Liver (tissue), 9 donors: ENCODE results near the gene LRP5. TPM values are rescaled to one million over a fixed set of nuclear protein-coding genes. Genes with fewer than 3 reads are reported as not detected.

Source experiments
- DNase-seq: peaks from one replicate; pipeline ENCODE4 v3.0.0-alpha.2; 2017; ENCODE audit warnings: low spot score
- H3K27ac ChIP-seq, 2 donors: one replicate each; pipeline ENCODE4 v1.7.0; 2013; ENCODE audit warnings: inconsistent platforms in 2 of 2, low read length in 2 of 2, control low read depth in 1 of 2, low read depth in 1 of 2, mild to moderate bottlenecking in 1 of 2
- H3K27me3 ChIP-seq, 4 donors: one replicate each; pipeline versions ENCODE4 v1.6.1 to v1.7.0; 2013; ENCODE audit warnings: low read length in 3 of 4, inconsistent platforms in 1 of 4, mild to moderate bottlenecking in 1 of 4, moderate library complexity in 1 of 4; ENCODE audit not compliant: control insufficient read depth in 4 of 4, insufficient read depth in 4 of 4
- H3K36me3 ChIP-seq, 4 donors: one replicate each; pipeline versions ENCODE4 v1.6.1 to v1.7.0; 2013; ENCODE audit warnings: low read length in 3 of 4, mild to moderate bottlenecking in 3 of 4, low read depth in 1 of 4, moderate library complexity in 1 of 4; ENCODE audit not compliant: control insufficient read depth in 4 of 4, insufficient read depth in 3 of 4
- H3K4me1 ChIP-seq, 4 donors: one replicate each; pipeline versions ENCODE4 v1.6.1 to v1.7.0; 2013; ENCODE audit warnings: low read length in 3 of 4, mild to moderate bottlenecking in 3 of 4, moderate library complexity in 1 of 4; ENCODE audit not compliant: control insufficient read depth in 4 of 4, insufficient read depth in 4 of 4
- H3K4me3 ChIP-seq, 3 donors: one replicate each; pipeline versions ENCODE4 v1.6.1 to v1.7.0; 2013; ENCODE audit warnings: low read length in 3 of 3, control low read depth in 1 of 3, low read depth in 1 of 3, mild to moderate bottlenecking in 1 of 3
- H3K9ac ChIP-seq, 2 donors: one replicate each; pipeline ENCODE4 v1.7.0; 2013; ENCODE audit warnings: low read length in 2 of 2, mild to moderate bottlenecking in 2 of 2, moderate library complexity in 2 of 2, control low read depth in 1 of 2, low read depth in 1 of 2
- H3K9me3 ChIP-seq, 4 donors: one replicate each; pipeline versions ENCODE4 v1.6.1 to v1.7.0; 2013; ENCODE audit warnings: low read length in 3 of 4; ENCODE audit not compliant: control insufficient read depth in 4 of 4
- ATF3 ChIP-seq: IDR thresholded peaks from 2 replicates; pipeline ENCODE4 v1.6.1; 2016; ENCODE audit warnings: antibody characterized with exemption
- CTCF ChIP-seq: fragments of 150-350 bp; IDR thresholded peaks from 2 replicates; pipeline ENCODE4 v1.5.1; 2017; ENCODE audit warnings: improper control_type of control experiment, low read depth, low read length; ENCODE audit not compliant: missing input control
- EGR1 ChIP-seq, 2 donors: IDR thresholded peaks; 2 replicates each; pipeline ENCODE4 v1.6.1; 2016 to 2018; ENCODE audit warnings: antibody characterized with exemption in 2 of 2, low read depth in 2 of 2
- FOXA1 ChIP-seq: IDR thresholded peaks from 2 replicates; pipeline ENCODE4 v1.6.1; 2016; ENCODE audit warnings: antibody characterized with exemption
- FOXA2 ChIP-seq: IDR thresholded peaks from 2 replicates; pipeline ENCODE4 v1.6.1; 2016; ENCODE audit warnings: antibody characterized with exemption
- GABPA ChIP-seq, 2 donors: IDR thresholded peaks in 1 of 2; conservative IDR thresholded peaks in 1 of 2; 2 replicates each; pipeline ENCODE4 v1.6.1; 2016; ENCODE audit warnings: antibody characterized with exemption in 2 of 2, mild to moderate bottlenecking in 1 of 2, moderate library complexity in 1 of 2
- HNF4A ChIP-seq, 2 donors: conservative IDR thresholded peaks; 2 replicates each; pipeline ENCODE4 v1.6.1; 2016; ENCODE audit warnings: antibody characterized with exemption in 2 of 2, mild to moderate bottlenecking in 2 of 2
- HNF4G ChIP-seq: IDR thresholded peaks from 2 replicates; pipeline ENCODE4 v1.6.1; 2016; ENCODE audit warnings: antibody characterized with exemption
- NR2F2 ChIP-seq: IDR thresholded peaks from 2 replicates; pipeline ENCODE4 v1.6.1; 2016; ENCODE audit warnings: antibody characterized with exemption
- RAD21 ChIP-seq, 2 donors: IDR thresholded peaks; 2 replicates each; pipeline ENCODE4 v1.6.1; 2016; ENCODE audit warnings: antibody characterized with exemption in 2 of 2, mild to moderate bottlenecking in 2 of 2
- RXRA ChIP-seq, 2 donors: IDR thresholded peaks; 2 replicates each; pipeline ENCODE4 v1.6.1; 2017 to 2018; ENCODE audit warnings: antibody characterized with exemption in 2 of 2, mild to moderate bottlenecking in 1 of 2
- SP1 ChIP-seq: IDR thresholded peaks from 2 replicates; pipeline ENCODE4 v1.6.1; 2018; ENCODE audit warnings: antibody characterized with exemption, mild to moderate bottlenecking
- TAF1 ChIP-seq: conservative IDR thresholded peaks from 2 replicates; pipeline ENCODE4 v1.6.1; 2016; ENCODE audit warnings: antibody characterized with exemption, mild to moderate bottlenecking
- YY1 ChIP-seq: IDR thresholded peaks from 2 replicates; pipeline ENCODE4 v1.6.1; 2016; ENCODE audit warnings: antibody characterized with exemption, mild to moderate bottlenecking
- ZBTB33 ChIP-seq: IDR thresholded peaks from 2 replicates; pipeline ENCODE4 v1.6.1; 2016; ENCODE audit warnings: antibody characterized with exemption
- WGBS: extraction: QIAGEN DNeasy Blood & Tissue Kit; methylation state at CpG from one replicate; pipeline ENCODE4 v1.1.7; 2013; 5-methylcytosine and 5-hydroxymethylcytosine counted together
- polyA plus RNA-seq, 2 donors: library from polyadenylated mRNA; stranded (reverse) in 1 of 2; unstranded in 1 of 2; fragments of 200-250 nt in 1 of 2; fragments of >200 nt in 1 of 2; fragmentation: Nextera tagmentation in 1 of 2; extraction: Ambion mirVana in 1 of 2; gene quantifications; one replicate each; pipeline versions ENCODE4 v1.2.1 to v1.2.3, GENCODE V29; 2013 to 2015
- total RNA-seq, 2 donors: library from RNA; depleted of rRNA; stranded (reverse); fragments of >200 nt; gene quantifications; one replicate each; pipeline ENCODE4 v1.2.3, GENCODE V29; 2014
- TF ChIP-seq, protein P1 (sequence below): IDR thresholded peaks from 2 replicates; pipeline ENCODE4 v1.6.1; 2016; ENCODE audit warnings: antibody characterized with exemption, mild to moderate bottlenecking
- TF ChIP-seq, protein P2 (sequence below): IDR thresholded peaks from 2 replicates; pipeline ENCODE4 v1.6.1; 2016; ENCODE audit warnings: antibody characterized with exemption
- donor health status: healthy.
- donor health status: healthy.
- donor health status: healthy.
- donor health status: healthy.
- donor health status: healthy.

Gene LRP5
- total and polyA plus RNA-seq, 4 donors: 48.9 to 99.3 (median 71.3) TPM

- H3K9me3 ChIP-seq: no peaks in the 10 kb centered on the region
- TF ChIP-seq, protein P1, sequence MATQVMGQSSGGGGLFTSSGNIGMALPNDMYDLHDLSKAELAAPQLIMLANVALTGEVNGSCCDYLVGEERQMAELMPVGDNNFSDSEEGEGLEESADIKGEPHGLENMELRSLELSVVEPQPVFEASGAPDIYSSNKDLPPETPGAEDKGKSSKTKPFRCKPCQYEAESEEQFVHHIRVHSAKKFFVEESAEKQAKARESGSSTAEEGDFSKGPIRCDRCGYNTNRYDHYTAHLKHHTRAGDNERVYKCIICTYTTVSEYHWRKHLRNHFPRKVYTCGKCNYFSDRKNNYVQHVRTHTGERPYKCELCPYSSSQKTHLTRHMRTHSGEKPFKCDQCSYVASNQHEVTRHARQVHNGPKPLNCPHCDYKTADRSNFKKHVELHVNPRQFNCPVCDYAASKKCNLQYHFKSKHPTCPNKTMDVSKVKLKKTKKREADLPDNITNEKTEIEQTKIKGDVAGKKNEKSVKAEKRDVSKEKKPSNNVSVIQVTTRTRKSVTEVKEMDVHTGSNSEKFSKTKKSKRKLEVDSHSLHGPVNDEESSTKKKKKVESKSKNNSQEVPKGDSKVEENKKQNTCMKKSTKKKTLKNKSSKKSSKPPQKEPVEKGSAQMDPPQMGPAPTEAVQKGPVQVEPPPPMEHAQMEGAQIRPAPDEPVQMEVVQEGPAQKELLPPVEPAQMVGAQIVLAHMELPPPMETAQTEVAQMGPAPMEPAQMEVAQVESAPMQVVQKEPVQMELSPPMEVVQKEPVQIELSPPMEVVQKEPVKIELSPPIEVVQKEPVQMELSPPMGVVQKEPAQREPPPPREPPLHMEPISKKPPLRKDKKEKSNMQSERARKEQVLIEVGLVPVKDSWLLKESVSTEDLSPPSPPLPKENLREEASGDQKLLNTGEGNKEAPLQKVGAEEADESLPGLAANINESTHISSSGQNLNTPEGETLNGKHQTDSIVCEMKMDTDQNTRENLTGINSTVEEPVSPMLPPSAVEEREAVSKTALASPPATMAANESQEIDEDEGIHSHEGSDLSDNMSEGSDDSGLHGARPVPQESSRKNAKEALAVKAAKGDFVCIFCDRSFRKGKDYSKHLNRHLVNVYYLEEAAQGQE: no peak
- no peak for TF ChIP-seq ZBTB33
- no peak for DNase-seq
- no peaks in the 10 kb centered on the region for H3K27me3 ChIP-seq
- H3K9ac ChIP-seq: no peak overlapping the region
- 88% methylated on average over 1 of the region's 1 CpG for WGBS
- peaks cover 5 to 46% (median 39%) of the 10 kb centered on the region in 4 donors for H3K4me1 ChIP-seq
- no peaks in the 10 kb centered on the region for H3K36me3 ChIP-seq
- H3K4me3 ChIP-seq: no peak overlapping the region
- no peak overlapping the region for H3K27ac ChIP-seq
Observed at GRCh38 chr11:68463714-68464113, 151.3 kb downstream of the LRP5 start.

DNA sequence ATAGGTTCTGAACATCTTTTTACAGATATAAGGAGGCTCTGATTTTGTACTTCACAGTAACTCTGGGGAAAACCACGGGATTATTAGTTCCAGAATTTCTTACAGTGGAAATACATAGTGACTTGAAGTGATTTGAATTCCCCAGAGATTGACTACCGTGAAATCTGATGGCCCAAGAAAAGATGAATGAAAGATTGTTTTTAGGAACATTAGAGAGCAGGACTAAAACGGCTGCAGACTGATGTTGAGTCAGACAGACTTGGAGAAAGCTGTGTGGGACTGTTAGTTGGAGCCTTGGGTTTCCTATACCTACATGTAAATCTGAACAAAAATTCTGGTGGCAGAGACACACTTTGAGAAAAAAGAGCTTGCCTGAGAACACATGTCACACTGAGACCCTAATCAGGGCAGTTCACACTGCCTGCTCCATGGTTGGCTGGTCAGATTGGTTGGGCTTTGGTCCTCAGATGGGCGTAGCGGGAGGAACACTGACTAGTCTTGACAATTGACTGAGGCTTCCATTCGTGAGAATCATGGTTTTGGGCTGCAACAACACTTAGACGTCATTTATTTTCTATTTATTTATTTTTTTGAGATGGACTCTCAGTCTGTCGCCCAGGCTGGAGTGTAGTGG, 154.9 kb downstream of the LRP5 start:
- H3K27me3 ChIP-seq: no peaks in the 10 kb centered on the region
- H3K9ac ChIP-seq: no peak overlapping the region
- WGBS: 88% methylated on average over 8 of the region's 8 CpGs
- TF ChIP-seq TAF1 (no peak), HNF4G (no peak), YY1 (no peak), NR2F2 (no peak), RAD21 (IDR thresholded peaks at IDR 0.05) (no peak), ATF3 (no peak), SP1 (no peak), FOXA2 (no peak), HNF4A (conservative IDR thresholded peaks at IDR 0.05) (no peak), RXRA (IDR thresholded peaks at IDR 0.05) (no peak), FOXA1 (no peak), GABPA (IDR thresholded peaks at IDR 0.05 in 1 of 2, conservative IDR thresholded peaks at IDR 0.05 in 1 of 2) (no peak), ZBTB33 (no peak), EGR1 (IDR thresholded peaks at IDR 0.05; ENCODE audit: low read depth in 2 of 2) (no peak), CTCF (no peak)
- TF ChIP-seq, protein P1: no peak
- TF ChIP-seq, protein P2, sequence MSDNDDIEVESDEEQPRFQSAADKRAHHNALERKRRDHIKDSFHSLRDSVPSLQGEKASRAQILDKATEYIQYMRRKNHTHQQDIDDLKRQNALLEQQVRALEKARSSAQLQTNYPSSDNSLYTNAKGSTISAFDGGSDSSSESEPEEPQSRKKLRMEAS: no peak
- no peak overlapping the region for H3K27ac ChIP-seq
- peaks cover 1 to 52% (median 48%) of the 10 kb centered on the region in 4 donors for H3K4me1 ChIP-seq
- no peak for DNase-seq
- peaks cover 0 to 3% (median 1%) of the 10 kb centered on the region in 4 donors for H3K36me3 ChIP-seq
- H3K9me3 ChIP-seq: no peaks in the 10 kb centered on the region
- H3K4me3 ChIP-seq: no peak overlapping the region
